Thyroid gland (tissue), 4 donors: Measurements from ENCODE around the gene DTX2.
"Not testable (repeated sequence)": the region's sequence is repeated elsewhere in the genome, so short reads cannot be mapped to it uniquely, and the experiment has no call there.

Source experiments
- POLR2A ChIP-seq, 2 donors: fragments of 450-650 bp; IDR thresholded peaks; one replicate each; pipeline ENCODE4 v1.6.1; 2017; ENCODE audit warnings: antibody characterized with exemption in 2 of 2, mild to moderate bottlenecking in 2 of 2, moderate library complexity in 1 of 2
- TF ChIP-seq, protein P1 (sequence below), 6 experiments: fragments of 200-600 bp in 3 of 6; fragments of 450-650 bp in 3 of 6; sonication (generic) in 3 of 6; IDR thresholded peaks; one replicate each; pipeline ENCODE4 v1.5.1; 2016 to 2019; ENCODE audit warnings: antibody characterized with exemption in 6 of 6, mild to moderate bottlenecking in 2 of 6, inconsistent platforms in 1 of 6, moderate library complexity in 1 of 6

DNA sequence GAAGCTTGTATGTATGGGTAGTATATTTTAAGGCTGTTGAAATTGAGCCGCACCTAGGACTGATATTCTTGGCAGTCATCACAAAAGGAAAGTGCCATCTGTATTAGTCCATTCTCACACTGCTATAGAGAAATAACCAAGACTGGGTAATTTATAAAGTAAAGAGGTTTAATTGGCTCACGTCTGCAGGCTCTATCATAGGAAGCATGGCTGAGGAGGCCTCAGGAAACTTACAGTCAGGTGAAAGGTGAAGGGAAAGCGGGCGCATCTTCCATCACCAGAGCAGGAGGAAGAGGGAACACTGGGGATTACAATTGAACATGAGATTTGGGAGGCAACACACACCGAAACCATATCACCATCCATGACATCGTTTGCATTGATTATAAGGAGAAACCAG lies 90.5 kb downstream of the DTX2 start:
- TF ChIP-seq POLR2A (IDR thresholded peaks at IDR 0.05), result not testable (repeated sequence)
- TF ChIP-seq, protein P1, sequence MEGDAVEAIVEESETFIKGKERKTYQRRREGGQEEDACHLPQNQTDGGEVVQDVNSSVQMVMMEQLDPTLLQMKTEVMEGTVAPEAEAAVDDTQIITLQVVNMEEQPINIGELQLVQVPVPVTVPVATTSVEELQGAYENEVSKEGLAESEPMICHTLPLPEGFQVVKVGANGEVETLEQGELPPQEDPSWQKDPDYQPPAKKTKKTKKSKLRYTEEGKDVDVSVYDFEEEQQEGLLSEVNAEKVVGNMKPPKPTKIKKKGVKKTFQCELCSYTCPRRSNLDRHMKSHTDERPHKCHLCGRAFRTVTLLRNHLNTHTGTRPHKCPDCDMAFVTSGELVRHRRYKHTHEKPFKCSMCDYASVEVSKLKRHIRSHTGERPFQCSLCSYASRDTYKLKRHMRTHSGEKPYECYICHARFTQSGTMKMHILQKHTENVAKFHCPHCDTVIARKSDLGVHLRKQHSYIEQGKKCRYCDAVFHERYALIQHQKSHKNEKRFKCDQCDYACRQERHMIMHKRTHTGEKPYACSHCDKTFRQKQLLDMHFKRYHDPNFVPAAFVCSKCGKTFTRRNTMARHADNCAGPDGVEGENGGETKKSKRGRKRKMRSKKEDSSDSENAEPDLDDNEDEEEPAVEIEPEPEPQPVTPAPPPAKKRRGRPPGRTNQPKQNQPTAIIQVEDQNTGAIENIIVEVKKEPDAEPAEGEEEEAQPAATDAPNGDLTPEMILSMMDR (IDR thresholded peaks at IDR 0.05), result not testable (repeated sequence)
